BJ (cell line): ENCODE results near the gene IFI30. TPM values are rescaled to one million over a fixed set of nuclear protein-coding genes. Genes with fewer than 3 reads are reported as not detected.

Experiments used
- CTCF ChIA-PET: fragments of 350-600 bp; formaldehyde crosslinking; extraction: SDS; loops from one replicate; lab custom pipeline; 2021; ENCODE audit warnings: antibody characterized with exemption, inconsistent platforms; lab: Yijun Ruan, JAX
- POLR2A ChIA-PET: fragments of 300-600 bp; sonication (Branson Sonifier 250); formaldehyde crosslinking; extraction: SDS; loops from one replicate; lab custom pipeline; 2021; ENCODE audit warnings: antibody characterized with exemption; lab: Charles Lee
- DNase-seq: peaks from one replicate; pipeline ENCODE4 v3.0.0-alpha.2; 2011; ENCODE audit warnings: low read depth
- H3K27me3 ChIP-seq: 2 replicates; pipeline ENCODE4 v1.6.0; 2011; ENCODE audit warnings: low read length; ENCODE audit not compliant: control insufficient read depth, insufficient read depth
- H3K36me3 ChIP-seq: 2 replicates; pipeline ENCODE4 v1.5.1; 2011; ENCODE audit warnings: low read length; ENCODE audit not compliant: control insufficient read depth, insufficient read depth
- H3K4me3 ChIP-seq: 2 replicates; pipeline ENCODE4 v1.5.1; 2011; ENCODE audit warnings: low read depth, mild to moderate bottlenecking, control low read depth, low read length
- CTCF ChIP-seq: IDR thresholded peaks from 2 replicates; pipeline ENCODE4 v1.5.1; 2011; ENCODE audit warnings: low read depth, mild to moderate bottlenecking, control low read depth, inconsistent platforms, low read length, moderate library complexity; ENCODE audit not compliant: insufficient read depth
- polyA plus RNA-seq: library from polyadenylated mRNA; depleted of rRNA; stranded (reverse); fragments of >200 nt; gene quantifications from 2 replicates; pipeline ENCODE4 v1.2.3, GENCODE V29; 2011

The IFI30 gene
- polyA plus RNA-seq, 1 experiment = 14.5 TPM

- ChIA-PET CTCF (interaction anchor here (0.6 to 1.6 kb wide), 2 partner anchors 18 to 40 kb away, joined by 4 to 6 read pairs; no protein-coding TSS in a partner anchor), POLR2A (no interaction called here)
- H3K27me3 ChIP-seq = no peaks in the 10 kb centered on the region
- DNase-seq = no peak
- H3K36me3 ChIP-seq = no peaks in the 10 kb centered on the region
- no peak overlapping the region for H3K4me3 ChIP-seq
- no peak for TF ChIP-seq CTCF
Observed at GRCh38 chr19:18211683-18212082, 38.1 kb downstream of the IFI30 start.

DNA sequence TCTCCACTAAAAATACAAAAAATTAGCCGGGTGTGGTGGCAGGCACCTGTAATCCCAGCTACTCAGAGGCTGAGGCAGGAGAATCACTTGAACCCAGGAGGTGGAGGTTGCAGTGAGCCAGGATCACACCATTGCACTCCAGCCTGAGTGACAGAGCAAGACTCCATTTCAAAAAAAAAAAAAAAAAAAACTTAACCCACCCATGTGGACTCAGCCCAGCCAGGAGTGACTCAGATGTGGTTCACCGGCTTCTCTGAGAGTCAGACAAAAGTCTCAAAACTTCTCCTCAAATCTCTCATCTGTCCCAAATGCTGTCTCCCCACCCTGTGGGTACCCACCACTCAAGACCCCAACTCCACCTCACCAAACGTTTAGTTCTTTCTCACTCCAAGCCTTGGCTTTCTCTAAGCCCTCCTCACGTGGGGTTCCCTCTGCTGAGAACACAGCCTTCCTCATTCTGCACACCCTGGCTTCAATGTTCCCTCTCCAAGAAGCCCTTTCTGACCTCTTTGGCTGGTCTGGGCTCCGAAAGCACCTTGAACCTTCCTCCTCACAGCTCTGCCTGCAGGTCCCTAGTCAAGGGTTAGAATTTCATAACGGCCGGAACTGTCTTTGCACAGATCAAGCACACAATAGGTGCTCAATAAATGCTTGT lies 41.3 kb downstream of the IFI30 start:
- ChIA-PET CTCF (no interaction called here), POLR2A (no interaction called here)
- no peak for TF ChIP-seq CTCF
- DNase-seq = no peak
- Histone ChIP-seq H3K27me3 (peaks cover 4% of the 10 kb centered on the region; the same call in 1 of the 2 replicates), H3K36me3 (no peaks in the 10 kb centered on the region), H3K4me3 (no peak overlapping the region)

GRCh38 chr19:18216789-18217188 lies 43.2 kb downstream of the IFI30 start:
- H3K4me3 ChIP-seq = no peak overlapping the region
- no peak for TF ChIP-seq CTCF
- CTCF ChIA-PET = no interaction called here
- H3K36me3 ChIP-seq = no peaks in the 10 kb centered on the region
- POLR2A ChIA-PET = no interaction called here
- no peak for DNase-seq
- H3K27me3 ChIP-seq = peaks cover 4% of the 10 kb centered on the region; the same call in 1 of the 2 replicates

GRCh38 chr19:18218159-18218558 lies 44.5 kb downstream of the IFI30 start:
- no peak overlapping the region for H3K4me3 ChIP-seq
- POLR2A ChIA-PET = no interaction called here
- H3K36me3 ChIP-seq = no peaks in the 10 kb centered on the region
- no peak for TF ChIP-seq CTCF
- CTCF ChIA-PET = no interaction called here
- no peak for DNase-seq
- peaks cover 4% of the 10 kb centered on the region; the same call in 1 of the 2 replicates for H3K27me3 ChIP-seq

DNA sequence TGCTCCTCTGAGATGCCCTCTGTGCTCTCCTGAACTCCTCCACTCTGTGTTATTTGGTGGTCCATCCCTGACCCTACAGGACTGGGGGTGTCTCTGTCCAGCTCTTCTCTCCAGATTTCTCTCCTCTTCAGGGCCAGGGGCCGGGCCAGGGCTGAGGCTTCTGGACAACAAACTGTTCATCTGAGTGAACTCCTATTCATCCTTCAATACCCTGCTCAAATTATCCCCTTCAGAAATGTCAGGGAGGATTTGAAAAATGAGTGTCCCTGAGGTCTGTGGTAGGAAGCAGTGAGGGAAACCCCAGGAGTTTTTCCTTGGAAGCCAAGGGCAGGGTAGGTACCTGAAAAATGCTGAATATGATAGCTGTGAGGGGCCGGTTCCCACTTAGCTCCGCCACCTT lies 45.0 kb downstream of the IFI30 start:
- DNase-seq = no peak
- Histone ChIP-seq H3K27me3 (peaks cover 4% of the 10 kb centered on the region; the same call in 1 of the 2 replicates), H3K4me3 (no peak overlapping the region), H3K36me3 (no peaks in the 10 kb centered on the region)
- ChIA-PET POLR2A (no interaction called here), CTCF (interaction anchor here (2.0 kb wide), 1 partner anchor 33 kb away, joined by 8 read pairs; no protein-coding TSS in a partner anchor)
- TF ChIP-seq CTCF = no peak
